ENCODE results near the gene GPX7.

DNA sequence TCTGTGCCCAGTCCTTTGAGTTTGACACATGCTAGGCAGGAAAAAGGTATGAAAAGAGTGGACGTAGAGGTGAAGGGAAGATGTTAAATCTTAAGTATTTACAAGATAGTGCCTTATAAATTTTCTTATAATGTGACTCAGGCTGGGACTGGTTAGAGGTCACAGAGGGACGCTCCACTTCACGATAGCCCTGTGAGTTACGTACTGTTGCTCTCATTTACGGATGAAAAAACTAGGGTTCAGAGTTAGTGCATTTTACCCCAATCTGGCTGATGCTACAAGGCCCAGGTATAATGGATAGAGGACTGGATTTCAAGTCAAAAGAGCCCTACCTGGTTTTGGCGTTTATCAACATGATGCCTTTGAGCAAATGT is 47.9 kb upstream of the GPX7 start:
- TF ChIP-seq, protein P1, sequence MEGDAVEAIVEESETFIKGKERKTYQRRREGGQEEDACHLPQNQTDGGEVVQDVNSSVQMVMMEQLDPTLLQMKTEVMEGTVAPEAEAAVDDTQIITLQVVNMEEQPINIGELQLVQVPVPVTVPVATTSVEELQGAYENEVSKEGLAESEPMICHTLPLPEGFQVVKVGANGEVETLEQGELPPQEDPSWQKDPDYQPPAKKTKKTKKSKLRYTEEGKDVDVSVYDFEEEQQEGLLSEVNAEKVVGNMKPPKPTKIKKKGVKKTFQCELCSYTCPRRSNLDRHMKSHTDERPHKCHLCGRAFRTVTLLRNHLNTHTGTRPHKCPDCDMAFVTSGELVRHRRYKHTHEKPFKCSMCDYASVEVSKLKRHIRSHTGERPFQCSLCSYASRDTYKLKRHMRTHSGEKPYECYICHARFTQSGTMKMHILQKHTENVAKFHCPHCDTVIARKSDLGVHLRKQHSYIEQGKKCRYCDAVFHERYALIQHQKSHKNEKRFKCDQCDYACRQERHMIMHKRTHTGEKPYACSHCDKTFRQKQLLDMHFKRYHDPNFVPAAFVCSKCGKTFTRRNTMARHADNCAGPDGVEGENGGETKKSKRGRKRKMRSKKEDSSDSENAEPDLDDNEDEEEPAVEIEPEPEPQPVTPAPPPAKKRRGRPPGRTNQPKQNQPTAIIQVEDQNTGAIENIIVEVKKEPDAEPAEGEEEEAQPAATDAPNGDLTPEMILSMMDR (IDR thresholded peaks at IDR 0.05): no peak
- no peak for TF ChIP-seq POLR2A (IDR thresholded peaks at IDR 0.05)

Measured in Peyer's patch (tissue), 4 donors.